ENCODE results near the gene GIPR.
"Not testable (repeated sequence)": the region's sequence is repeated elsewhere in the genome, so short reads cannot be mapped to it uniquely, and the experiment has no call there.

The GIPR gene, protein sequence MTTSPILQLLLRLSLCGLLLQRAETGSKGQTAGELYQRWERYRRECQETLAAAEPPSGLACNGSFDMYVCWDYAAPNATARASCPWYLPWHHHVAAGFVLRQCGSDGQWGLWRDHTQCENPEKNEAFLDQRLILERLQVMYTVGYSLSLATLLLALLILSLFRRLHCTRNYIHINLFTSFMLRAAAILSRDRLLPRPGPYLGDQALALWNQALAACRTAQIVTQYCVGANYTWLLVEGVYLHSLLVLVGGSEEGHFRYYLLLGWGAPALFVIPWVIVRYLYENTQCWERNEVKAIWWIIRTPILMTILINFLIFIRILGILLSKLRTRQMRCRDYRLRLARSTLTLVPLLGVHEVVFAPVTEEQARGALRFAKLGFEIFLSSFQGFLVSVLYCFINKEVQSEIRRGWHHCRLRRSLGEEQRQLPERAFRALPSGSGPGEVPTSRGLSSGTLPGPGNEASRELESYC

DNA sequence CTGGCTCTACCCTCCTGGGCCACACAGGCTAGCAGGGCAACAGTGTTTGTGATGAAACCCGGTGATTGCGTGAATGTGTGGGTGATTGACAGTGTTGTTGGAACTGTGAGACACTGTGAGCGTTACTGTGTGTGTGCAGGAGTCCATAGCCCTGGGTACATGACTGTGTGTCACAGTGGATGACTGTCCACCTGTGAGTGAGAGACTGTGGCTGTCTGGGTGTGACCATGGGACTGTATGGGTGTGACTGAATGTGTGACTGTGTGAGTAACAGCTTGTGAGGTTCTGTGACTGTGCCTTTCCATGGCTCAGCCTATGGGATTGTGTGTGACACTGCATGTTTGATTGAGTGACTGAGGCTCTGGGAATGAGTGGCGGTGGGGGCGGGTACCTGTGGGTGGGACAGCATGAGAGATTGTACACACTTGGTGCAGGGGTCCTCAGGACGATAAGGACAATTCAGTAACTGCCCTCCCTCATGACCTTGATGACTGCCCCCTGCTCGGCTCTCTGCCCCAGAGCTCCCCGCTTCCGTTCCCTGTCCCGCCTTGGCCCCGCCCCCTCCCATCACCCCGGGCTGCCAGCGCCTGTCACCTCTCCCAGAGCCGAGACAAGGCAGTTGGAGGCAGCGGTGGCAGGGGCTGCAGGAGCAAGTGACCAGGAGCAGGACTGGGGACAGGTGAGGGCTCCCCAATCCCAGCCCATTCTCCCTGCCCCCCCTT is at the start of gene GIPR:
Gene GIPR (plus strand): TSS at position 602 of the 722 bp plus-strand sequence. CDS start 1,300 bp downstream, outside the sequence.
- Histone ChIP-seq H3K4me3 (ENCODE audit: low read depth in 1 of 2, low read length in 1 of 2) (peak within 1 kb of the TSS; percentile 36 to 44), H3K27me3 (peaks cover 77% of the 10 kb centered on the region), H3K27ac (no peak within 1 kb of the TSS)

DNA sequence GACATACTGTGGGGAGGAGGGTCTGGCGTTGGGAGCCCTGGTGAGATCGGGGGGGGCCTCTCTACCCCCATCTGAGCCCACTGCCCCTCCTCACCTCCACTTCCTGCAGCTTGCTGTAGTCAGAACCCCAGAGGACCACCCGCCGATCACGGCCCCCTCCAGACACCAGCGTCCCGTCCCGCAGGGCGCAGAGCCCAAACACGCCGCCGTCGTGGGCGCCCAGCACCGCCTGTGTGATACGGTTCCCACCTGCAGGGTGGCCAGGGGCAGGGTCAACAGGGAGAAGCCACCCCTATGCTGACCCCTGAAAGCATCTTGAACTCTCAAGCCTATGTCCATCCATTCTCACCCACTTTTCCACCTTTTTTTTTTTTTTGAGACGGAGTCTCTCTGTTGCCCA is 46.6 kb upstream of the GIPR start:
- H3K9me3 ChIP-seq: no peaks in the 10 kb centered on the region
- TF ChIP-seq, protein P1, sequence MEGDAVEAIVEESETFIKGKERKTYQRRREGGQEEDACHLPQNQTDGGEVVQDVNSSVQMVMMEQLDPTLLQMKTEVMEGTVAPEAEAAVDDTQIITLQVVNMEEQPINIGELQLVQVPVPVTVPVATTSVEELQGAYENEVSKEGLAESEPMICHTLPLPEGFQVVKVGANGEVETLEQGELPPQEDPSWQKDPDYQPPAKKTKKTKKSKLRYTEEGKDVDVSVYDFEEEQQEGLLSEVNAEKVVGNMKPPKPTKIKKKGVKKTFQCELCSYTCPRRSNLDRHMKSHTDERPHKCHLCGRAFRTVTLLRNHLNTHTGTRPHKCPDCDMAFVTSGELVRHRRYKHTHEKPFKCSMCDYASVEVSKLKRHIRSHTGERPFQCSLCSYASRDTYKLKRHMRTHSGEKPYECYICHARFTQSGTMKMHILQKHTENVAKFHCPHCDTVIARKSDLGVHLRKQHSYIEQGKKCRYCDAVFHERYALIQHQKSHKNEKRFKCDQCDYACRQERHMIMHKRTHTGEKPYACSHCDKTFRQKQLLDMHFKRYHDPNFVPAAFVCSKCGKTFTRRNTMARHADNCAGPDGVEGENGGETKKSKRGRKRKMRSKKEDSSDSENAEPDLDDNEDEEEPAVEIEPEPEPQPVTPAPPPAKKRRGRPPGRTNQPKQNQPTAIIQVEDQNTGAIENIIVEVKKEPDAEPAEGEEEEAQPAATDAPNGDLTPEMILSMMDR (IDR thresholded peaks at IDR 0.05): no peak
- no peak overlapping the region for H3K27ac ChIP-seq
- no peak overlapping the region for H3K4me3 ChIP-seq (ENCODE audit: low read depth in 1 of 2, low read length in 1 of 2)
- peaks cover 89% of the 10 kb centered on the region for H3K36me3 ChIP-seq
- H3K4me1 ChIP-seq (ENCODE audit: control insufficient read depth in 1 of 2, insufficient read depth in 1 of 2, low read depth in 1 of 2, low read length in 1 of 2): no peaks in the 10 kb centered on the region
- no peaks in the 10 kb centered on the region for H3K27me3 ChIP-seq

More for the DNA sequence above, at the start of gene GIPR:
- TF ChIP-seq, protein P1 (IDR thresholded peaks at IDR 0.05): no peak
- H3K36me3 ChIP-seq: no peaks in the 10 kb centered on the region
- H3K9me3 ChIP-seq: no peaks in the 10 kb centered on the region
- H3K4me1 ChIP-seq (ENCODE audit: control insufficient read depth in 1 of 2, insufficient read depth in 1 of 2, low read depth in 1 of 2, low read length in 1 of 2): peaks cover 31 to 33% of the 10 kb centered on the region in 2 experiments

DNA sequence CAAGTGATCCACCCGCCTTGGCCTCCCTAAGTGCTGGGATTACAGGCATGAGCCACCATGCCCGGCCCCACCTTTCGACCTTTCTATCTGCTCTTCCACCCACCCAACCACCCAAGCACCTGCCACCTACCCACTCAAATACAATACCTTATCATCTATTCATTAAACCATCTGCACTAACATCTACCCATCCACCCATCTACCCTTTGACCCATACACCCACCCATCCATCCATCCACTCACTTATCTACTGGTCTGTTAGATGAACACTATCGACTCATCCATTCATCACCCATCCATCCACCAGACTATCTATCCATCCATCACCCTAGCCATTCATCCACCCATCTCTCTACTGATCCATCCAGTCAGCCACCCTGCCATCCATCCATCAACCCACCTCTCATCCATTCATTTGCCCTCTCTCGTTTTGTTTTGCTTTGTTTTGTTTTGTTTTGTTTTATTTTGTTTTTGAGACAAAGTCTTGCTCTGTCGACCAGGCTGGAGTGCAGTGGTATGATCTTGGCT is 46.0 kb upstream of the GIPR start:
- H3K36me3 ChIP-seq: peaks cover 89% of the 10 kb centered on the region
- H3K27ac ChIP-seq: no peak overlapping the region
- no peaks in the 10 kb centered on the region for H3K9me3 ChIP-seq

DNA sequence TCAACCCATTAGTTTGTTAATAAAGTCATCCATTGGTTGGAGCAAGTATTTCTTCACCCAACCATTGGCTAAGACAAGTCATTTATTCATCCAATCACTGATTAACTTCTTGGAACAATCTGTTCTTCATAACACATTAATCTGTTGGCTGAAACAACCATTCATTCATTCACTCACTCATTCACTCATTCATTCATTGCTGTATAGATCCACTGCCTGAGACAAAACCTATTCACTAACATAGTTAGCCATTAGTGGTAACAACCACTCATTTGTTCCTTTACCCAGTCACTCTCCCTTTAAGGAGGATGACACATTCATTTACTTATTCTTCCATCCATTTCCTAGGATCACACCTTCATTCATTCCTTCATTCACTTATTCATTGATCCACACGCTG is 44.0 kb upstream of the GIPR start:
- peaks cover 88% of the 10 kb centered on the region for H3K36me3 ChIP-seq
- H3K9me3 ChIP-seq: no peaks in the 10 kb centered on the region
- no peak overlapping the region for H3K4me3 ChIP-seq (ENCODE audit: low read depth in 1 of 2, low read length in 1 of 2)
- H3K4me1 ChIP-seq (ENCODE audit: control insufficient read depth in 1 of 2, insufficient read depth in 1 of 2, low read depth in 1 of 2, low read length in 1 of 2): no peaks in the 10 kb centered on the region
- H3K27me3 ChIP-seq: no peaks in the 10 kb centered on the region
- TF ChIP-seq, protein P1 (IDR thresholded peaks at IDR 0.05): no peak
- H3K27ac ChIP-seq: no peak overlapping the region

More for the DNA sequence above, 46.0 kb upstream of the GIPR start:
- TF ChIP-seq, protein P1 (IDR thresholded peaks at IDR 0.05): no peak
- no peaks in the 10 kb centered on the region for H3K4me1 ChIP-seq (ENCODE audit: control insufficient read depth in 1 of 2, insufficient read depth in 1 of 2, low read depth in 1 of 2, low read length in 1 of 2)
- no peaks in the 10 kb centered on the region for H3K27me3 ChIP-seq
- H3K4me3 ChIP-seq (ENCODE audit: low read depth in 1 of 2, low read length in 1 of 2): no peak overlapping the region

DNA sequence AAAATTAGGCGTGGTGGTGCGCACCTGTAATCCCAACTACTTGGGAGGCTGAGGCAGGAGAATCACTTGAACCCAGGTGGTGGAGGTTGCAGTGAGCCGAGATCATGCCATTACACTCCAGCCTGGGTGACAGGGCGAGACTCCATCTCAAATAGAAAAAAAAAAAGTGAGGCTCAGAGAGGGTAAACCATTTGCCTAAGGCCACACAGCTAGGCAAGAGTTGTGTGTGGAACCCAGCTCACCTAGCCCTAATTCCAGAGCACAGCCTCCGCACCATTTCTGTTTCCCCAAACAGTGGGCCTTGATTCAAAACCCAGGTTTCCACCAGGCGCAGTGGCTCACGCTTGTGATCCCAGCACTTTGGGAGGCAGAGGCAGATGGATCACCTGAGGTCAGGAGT is 39.8 kb upstream of the GIPR start:
- H3K9me3 ChIP-seq; H3K27ac ChIP-seq; H3K27me3 ChIP-seq; H3K4me1 ChIP-seq (ENCODE audit: control insufficient read depth in 1 of 2, insufficient read depth in 1 of 2, low read depth in 1 of 2, low read length in 1 of 2); H3K4me3 ChIP-seq (ENCODE audit: low read depth in 1 of 2, low read length in 1 of 2): not testable (repeated sequence)
- peaks cover 68% of the 10 kb centered on the region for H3K36me3 ChIP-seq

All from neutrophil (primary cell).